LNCaP clone FGC (cell line): ENCODE measurements around the gene PLXNA4.

Experiments used
- DNase-seq: peaks from one replicate; pipeline ENCODE4 v3.0.0-alpha.2; 2011; ENCODE audit warnings: low read depth
- H3K4me3 ChIP-seq: 2 replicates; pipeline ENCODE4 v1.5.1; 2011; ENCODE audit warnings: mild to moderate bottlenecking, low read depth, low read length, control low read depth
- CTCF ChIP-seq: IDR thresholded peaks from 2 replicates; pipeline ENCODE4 v1.5.1; 2012; ENCODE audit warnings: mild to moderate bottlenecking; ENCODE audit not compliant: control insufficient read depth, insufficient read depth; ENCODE audit errors: extremely low read depth

The PLXNA4 gene

GRCh38 chr7:132403465-132404110 lies 172.7 kb downstream of the PLXNA4 start:
- DNase-seq = no peak
- H3K4me3 ChIP-seq = no peak overlapping the region
- TF ChIP-seq CTCF = no peak

- no peak for DNase-seq
Measured at GRCh38 chr7:132402751-132403245, 173.5 kb downstream of the PLXNA4 start.

GRCh38 chr7:132402096-132402495 lies 174.2 kb downstream of the PLXNA4 start:
- TF ChIP-seq CTCF = no peak
- no peak for DNase-seq
- no peak overlapping the region for H3K4me3 ChIP-seq

More at GRCh38 chr7:132402751-132403245, 173.5 kb downstream of the PLXNA4 start:
- H3K4me3 ChIP-seq = no peak overlapping the region
- no peak for TF ChIP-seq CTCF

- no peak for DNase-seq
- no peak for TF ChIP-seq CTCF
- H3K4me3 ChIP-seq = no peak overlapping the region
Measured at GRCh38 chr7:132400561-132401142, 175.6 kb downstream of the PLXNA4 start.

- no peak for TF ChIP-seq CTCF
- no peak overlapping the region for H3K4me3 ChIP-seq
- no peak for DNase-seq
Measured at GRCh38 chr7:132399367-132399766, 176.9 kb downstream of the PLXNA4 start.

- no peak for TF ChIP-seq CTCF
- no peak for DNase-seq
- no peak overlapping the region for H3K4me3 ChIP-seq
Measured at GRCh38 chr7:132398253-132398925, 177.9 kb downstream of the PLXNA4 start.
